ENCODE results near the gene AACS. TPM values are rescaled to one million over a fixed set of nuclear protein-coding genes. Genes with fewer than 3 reads are reported as not detected.
A peak's percentile ranks its signal among the peaks of the same experiment; 100 is the strongest.

Gene AACS
- total RNA-seq, 4 donors from 2014 or later = 17.9 to 29.7 (median 23.6) TPM

DNA sequence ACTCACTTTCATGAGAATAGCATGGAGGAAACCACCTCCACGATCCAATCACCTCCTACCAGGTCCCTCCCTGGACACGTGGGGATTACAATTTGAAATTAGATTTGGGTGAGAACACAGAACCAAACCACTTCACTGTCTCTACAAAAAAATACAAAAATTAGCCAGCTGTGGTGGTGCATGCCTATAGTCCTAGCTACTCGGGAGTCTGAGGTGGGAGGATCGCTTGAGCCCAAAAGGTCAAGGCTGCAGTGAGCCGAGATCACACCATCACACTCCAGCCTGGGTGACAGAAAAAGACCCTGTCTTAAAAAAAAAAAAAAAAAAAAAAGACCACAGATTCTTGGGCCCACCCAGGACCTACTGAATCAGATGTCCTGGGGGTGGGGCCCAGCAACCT is 43.5 kb upstream of the AACS start:
- WGBS, 2 donors = 69 to 82% methylated on average over 5 of the region's 5 CpGs
- no peak for TF ChIP-seq EP300 (IDR thresholded peaks at IDR 0.05)
- TF ChIP-seq, protein P1, sequence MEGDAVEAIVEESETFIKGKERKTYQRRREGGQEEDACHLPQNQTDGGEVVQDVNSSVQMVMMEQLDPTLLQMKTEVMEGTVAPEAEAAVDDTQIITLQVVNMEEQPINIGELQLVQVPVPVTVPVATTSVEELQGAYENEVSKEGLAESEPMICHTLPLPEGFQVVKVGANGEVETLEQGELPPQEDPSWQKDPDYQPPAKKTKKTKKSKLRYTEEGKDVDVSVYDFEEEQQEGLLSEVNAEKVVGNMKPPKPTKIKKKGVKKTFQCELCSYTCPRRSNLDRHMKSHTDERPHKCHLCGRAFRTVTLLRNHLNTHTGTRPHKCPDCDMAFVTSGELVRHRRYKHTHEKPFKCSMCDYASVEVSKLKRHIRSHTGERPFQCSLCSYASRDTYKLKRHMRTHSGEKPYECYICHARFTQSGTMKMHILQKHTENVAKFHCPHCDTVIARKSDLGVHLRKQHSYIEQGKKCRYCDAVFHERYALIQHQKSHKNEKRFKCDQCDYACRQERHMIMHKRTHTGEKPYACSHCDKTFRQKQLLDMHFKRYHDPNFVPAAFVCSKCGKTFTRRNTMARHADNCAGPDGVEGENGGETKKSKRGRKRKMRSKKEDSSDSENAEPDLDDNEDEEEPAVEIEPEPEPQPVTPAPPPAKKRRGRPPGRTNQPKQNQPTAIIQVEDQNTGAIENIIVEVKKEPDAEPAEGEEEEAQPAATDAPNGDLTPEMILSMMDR (IDR thresholded peaks at IDR 0.05) = no peak
- DNase-seq (ENCODE audit: low spot score in 2 of 2) = no peak

DNA sequence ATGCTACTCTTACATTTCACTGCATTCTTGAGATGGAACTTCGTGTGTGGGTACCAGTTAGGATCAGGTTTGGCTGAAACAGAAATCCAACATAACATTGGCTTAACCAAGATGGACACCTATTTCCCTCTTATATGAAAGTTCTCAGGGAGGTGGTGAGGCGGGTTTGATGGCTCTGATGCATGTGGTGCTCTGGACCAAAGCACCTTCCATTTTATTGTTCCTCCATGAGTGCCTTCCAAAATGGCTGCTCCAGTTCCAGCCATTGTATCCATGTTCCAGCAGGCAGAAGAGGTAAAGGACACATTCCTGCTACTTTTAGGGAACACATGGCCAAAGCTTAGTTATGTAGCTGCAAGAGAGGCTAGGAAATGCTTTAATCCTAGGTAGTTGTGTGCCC is 42.2 kb upstream of the AACS start:
- Histone ChIP-seq H3K9me3 (no peaks in the 10 kb centered on the region), H3K4me3 (no peak overlapping the region), H3K36me3 (peaks cover 0 to 10% (median 0%) of the 10 kb centered on the region in 3 donors), H3K27me3 (no peaks in the 10 kb centered on the region), H3K4me1 (no peaks in the 10 kb centered on the region), H3K27ac (no peak overlapping the region)
- no peak for DNase-seq (ENCODE audit: low spot score in 2 of 2)
- 98 to 99% methylated on average over 2 of the region's 2 CpGs for WGBS, 2 donors
- TF ChIP-seq, protein P1 (IDR thresholded peaks at IDR 0.05) = no peak
- no peak for TF ChIP-seq POLR2A (IDR thresholded peaks at IDR 0.05)
- no peak for TF ChIP-seq EP300 (IDR thresholded peaks at IDR 0.05)

More for the DNA sequence above, 43.5 kb upstream of the AACS start:
- Histone ChIP-seq H3K27me3 (no peaks in the 10 kb centered on the region), H3K27ac (no peak overlapping the region), H3K4me1 (no peaks in the 10 kb centered on the region), H3K9me3 (no peaks in the 10 kb centered on the region), H3K36me3 (peaks cover 0 to 15% (median 0%) of the 10 kb centered on the region in 3 donors), H3K4me3 (no peak overlapping the region)

DNA sequence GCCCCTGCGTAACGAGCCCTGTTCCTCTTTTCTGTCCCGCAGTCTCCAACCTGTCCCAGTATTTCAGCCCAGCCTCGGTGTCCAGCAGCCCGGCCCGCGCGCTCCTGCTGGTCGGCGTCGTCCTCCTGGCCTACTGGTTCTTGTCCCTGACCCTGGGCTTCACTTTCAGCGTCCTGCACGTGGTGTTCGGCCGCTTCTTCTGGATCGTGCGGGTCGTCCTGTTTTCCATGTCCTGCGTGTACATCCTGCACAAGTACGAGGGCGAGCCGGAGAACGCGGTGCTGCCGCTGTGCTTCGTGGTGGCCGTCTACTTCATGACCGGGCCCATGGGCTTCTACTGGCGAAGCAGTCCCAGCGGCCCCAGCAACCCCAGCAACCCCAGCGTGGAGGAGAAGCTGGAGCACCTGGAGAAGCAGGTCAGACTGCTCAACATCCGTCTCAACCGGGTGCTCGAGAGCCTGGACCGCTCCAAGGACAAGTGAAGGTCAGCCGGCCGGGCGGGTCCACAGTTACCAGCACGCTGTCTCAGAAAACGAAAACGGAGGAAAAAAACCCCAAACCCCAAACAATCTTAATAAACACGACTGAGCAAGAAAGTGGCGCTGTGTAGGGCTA is 40.2 kb upstream of the AACS start:
- Histone ChIP-seq H3K4me3 (no peak overlapping the region), H3K27ac (peak overlapping the region in 1 of 4 donors; percentile 42), H3K9me3 (no peaks in the 10 kb centered on the region), H3K27me3 (no peaks in the 10 kb centered on the region), H3K36me3 (peaks cover 0 to 10% (median 0%) of the 10 kb centered on the region in 3 donors), H3K4me1 (no peaks in the 10 kb centered on the region)
- TF ChIP-seq, protein P1 (IDR thresholded peaks at IDR 0.05) = no peak
- TF ChIP-seq EP300 (IDR thresholded peaks at IDR 0.05) = no peak
- TF ChIP-seq POLR2A (IDR thresholded peaks at IDR 0.05) = no peak
- 83 to 90% methylated on average over 43 of the region's 43 CpGs for WGBS, 2 donors
- no peak for DNase-seq (ENCODE audit: low spot score in 2 of 2)

DNA sequence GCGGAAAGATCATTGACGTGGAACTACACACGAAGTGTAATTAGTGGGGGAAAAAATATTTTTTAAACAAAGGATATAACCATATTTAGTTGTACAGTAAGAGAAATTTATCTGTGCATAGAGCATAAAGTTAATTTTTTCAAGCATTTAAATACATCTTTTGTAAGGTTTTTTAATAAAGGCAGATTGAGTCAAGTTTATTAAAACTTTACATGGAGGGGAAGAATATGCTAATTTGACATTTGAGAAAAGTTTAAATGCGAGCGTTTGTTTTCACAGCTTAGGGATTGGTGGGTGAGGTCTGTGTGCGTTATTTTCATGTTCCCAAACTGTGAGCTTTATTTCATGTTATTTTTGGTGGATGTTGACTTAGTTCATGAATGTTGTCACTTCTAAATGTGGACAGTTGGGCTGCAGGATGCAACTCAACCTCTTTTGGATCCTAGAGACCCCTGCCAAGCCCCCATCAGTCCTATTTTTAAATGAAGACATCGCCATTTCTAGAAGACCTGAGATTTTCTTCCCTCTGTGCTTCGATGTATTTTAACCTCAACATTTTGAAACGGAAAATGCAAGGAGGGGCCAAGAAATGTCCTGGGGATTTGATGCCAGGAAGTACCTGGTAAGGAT is 39.5 kb upstream of the AACS start:
- WGBS, 2 donors = 49 to 51% methylated on average over 9 of the region's 9 CpGs
- H3K27me3 ChIP-seq = no peaks in the 10 kb centered on the region
- no peak for TF ChIP-seq POLR2A (IDR thresholded peaks at IDR 0.05)
- TF ChIP-seq EP300 (IDR thresholded peaks at IDR 0.05) = no peak
- TF ChIP-seq, protein P1 (IDR thresholded peaks at IDR 0.05) = no peak

DNA sequence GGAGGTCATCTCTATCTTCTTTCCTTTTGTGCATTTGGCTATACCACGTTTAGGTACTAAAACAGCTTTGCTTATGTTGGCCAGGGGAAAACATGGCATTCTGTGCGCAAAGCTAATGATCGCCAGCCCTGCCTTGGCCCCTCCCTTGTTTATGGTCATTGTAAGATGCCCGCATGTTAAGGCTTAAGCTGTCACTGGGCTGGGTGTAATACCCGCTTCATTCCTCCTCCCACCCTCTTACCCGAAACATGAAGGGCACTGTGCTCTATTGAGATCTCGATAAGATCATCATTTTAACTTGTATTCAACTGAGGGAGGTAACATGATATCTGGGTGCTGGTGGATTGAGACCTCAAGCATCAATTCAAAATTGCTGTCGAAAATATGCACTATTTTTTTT is 37.1 kb upstream of the AACS start:
- no peak overlapping the region for H3K27ac ChIP-seq
- peaks cover 0 to 3% (median 0%) of the 10 kb centered on the region in 3 donors for H3K36me3 ChIP-seq
- DNase-seq (ENCODE audit: low spot score in 2 of 2) = no peak
- no peak for TF ChIP-seq EP300 (IDR thresholded peaks at IDR 0.05)
- TF ChIP-seq POLR2A (IDR thresholded peaks at IDR 0.05) = no peak
- TF ChIP-seq, protein P1 (IDR thresholded peaks at IDR 0.05) = no peak
- H3K9me3 ChIP-seq = no peaks in the 10 kb centered on the region
- no peaks in the 10 kb centered on the region for H3K27me3 ChIP-seq
- WGBS, 2 donors = 89 to 91% methylated on average over 8 of the region's 8 CpGs
- H3K4me1 ChIP-seq = no peaks in the 10 kb centered on the region
- H3K4me3 ChIP-seq = no peak overlapping the region

More for the DNA sequence above, 39.5 kb upstream of the AACS start:
- Histone ChIP-seq H3K36me3 (peaks cover 0 to 5% (median 0%) of the 10 kb centered on the region in 3 donors), H3K4me1 (no peaks in the 10 kb centered on the region), H3K27ac (peak overlapping the region in 1 of 4 donors; percentile 42), H3K9me3 (no peaks in the 10 kb centered on the region), H3K4me3 (no peak overlapping the region)
- no peak for DNase-seq (ENCODE audit: low spot score in 2 of 2)

Data from tibial nerve (tissue), 4 donors.